HUDEP-2 (cell line): ENCODE measurements around the gene PLCB3.
A peak's percentile ranks its signal among the peaks of the same experiment; 100 is the strongest.
"Not testable (repeated sequence)": the region's sequence is repeated elsewhere in the genome, so short reads cannot be mapped to it uniquely, and the experiment has no call there.

Experiments
- DNase-seq, 76 experiments: peaks; one replicate each; lab custom pipeline; 2025; ENCODE audit not compliant: unreplicated experiment in 76 of 76; lab: John Stamatoyannopoulos, UW

The PLCB3 gene

GRCh38 chr11:64315667-64316526, 64.6 kb downstream of the PLCB3 start:
- not testable (repeated sequence) for DNase-seq

GRCh38 chr11:64316672-64317324, 65.5 kb downstream of the PLCB3 start:
- DNase-seq: peak in 9 of 76 experiments; percentile 17 to 45 (median 26)

DNA sequence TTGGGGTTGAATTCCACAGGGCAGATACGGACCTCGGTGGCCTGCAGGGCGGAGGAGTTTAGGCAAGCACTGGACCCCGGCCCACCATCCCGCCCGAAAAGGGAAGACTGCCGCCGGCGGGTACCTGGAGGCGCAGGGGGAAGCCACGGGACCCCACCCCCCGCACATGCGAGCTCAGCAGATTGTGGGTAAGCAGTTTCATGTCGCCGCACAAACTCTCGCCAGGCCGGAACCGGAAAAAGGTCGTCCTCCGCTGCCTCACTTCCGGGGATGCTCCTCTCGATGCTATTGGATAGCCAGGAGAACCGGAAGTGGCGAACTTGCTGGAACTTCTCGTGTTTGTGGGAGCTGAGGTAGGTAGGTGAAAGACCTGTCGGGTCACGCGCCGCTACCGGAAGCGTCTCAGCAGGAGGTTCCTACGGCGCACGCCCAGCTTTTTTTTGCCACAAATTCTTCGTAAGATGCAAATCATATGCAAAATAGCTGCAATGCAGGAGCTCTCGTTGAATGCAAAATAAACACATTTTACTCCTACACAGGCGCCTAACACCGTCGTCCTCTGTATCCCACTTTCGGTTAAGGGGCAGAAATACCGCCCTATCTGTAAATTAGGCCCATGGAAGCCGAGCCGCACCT, 66.1 kb downstream of the PLCB3 start, which contains the start of gene TRMT112:
Gene TRMT112, minus strand, starts transcription at position 235 of the 636 bp plus-strand sequence. Its CDS starts 33 bp downstream, at position 202.
- peak in 75 of 76 experiments; percentile 51 to 97 (median 93) for DNase-seq

- DNase-seq: peak in 73 of 76 experiments; percentile 81 to 98 (median 95)
Measured at GRCh38 chr11:64317961-64318765, 66.8 kb downstream of the PLCB3 start, which contains the start of gene PRDX5. PRDX5 (plus strand) TSS chr11:64318121; CDS start chr11:64318216, 95 bp downstream.
